ENCODE data around the gene CHRNA3.

- TF ChIP-seq CTCF (IDR thresholded peaks at IDR 0.05; ENCODE audit: poor library complexity) = no peak
- TF ChIP-seq EZH2phosphoT487 (IDR thresholded peaks at IDR 0.05; ENCODE audit: low read depth, severe bottlenecking, unreplicated experiment) = no peak
Observed at GRCh38 chr15:78633348-78633747, 12.6 kb upstream of the CHRNA3 start.
